ENCODE data around the gene ZNF764.

DNA sequence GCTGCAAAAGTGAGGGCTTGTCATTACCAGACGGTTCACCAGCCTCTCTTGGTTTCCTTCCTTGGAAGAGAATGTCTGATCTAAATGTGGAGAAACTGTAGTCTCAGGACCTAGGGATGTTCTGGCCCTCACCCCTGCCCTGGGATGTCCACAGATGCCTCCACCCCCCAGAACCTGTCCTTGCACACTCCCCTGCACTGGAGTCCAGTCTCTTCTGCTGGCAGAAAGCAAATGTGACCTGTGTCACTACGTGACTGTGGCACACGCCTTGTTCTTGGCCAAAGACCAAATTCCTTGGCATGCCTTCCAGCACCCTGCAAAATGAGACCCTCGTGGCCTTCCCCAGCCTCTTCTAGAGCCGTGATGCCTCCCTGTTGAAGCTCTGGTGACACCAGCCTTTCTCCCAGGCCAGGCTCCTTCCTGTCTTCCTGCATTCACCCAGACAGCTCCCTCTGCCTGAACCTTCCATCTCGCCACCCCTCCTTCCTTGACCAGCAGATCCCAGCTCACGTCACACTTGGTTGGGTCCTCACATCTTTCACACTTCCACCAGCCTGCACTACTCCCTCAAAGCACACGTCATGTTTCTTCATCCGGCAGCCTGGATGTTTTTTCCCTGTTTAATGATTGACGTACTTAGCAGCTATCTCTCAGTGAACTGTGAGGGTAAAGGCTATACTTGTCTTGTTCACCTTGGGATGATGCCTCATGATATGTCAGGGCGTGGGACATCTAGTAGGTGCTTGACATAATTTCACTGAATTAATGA is 36.1 kb downstream of the ZNF764 start:
- TF ChIP-seq, protein P1, sequence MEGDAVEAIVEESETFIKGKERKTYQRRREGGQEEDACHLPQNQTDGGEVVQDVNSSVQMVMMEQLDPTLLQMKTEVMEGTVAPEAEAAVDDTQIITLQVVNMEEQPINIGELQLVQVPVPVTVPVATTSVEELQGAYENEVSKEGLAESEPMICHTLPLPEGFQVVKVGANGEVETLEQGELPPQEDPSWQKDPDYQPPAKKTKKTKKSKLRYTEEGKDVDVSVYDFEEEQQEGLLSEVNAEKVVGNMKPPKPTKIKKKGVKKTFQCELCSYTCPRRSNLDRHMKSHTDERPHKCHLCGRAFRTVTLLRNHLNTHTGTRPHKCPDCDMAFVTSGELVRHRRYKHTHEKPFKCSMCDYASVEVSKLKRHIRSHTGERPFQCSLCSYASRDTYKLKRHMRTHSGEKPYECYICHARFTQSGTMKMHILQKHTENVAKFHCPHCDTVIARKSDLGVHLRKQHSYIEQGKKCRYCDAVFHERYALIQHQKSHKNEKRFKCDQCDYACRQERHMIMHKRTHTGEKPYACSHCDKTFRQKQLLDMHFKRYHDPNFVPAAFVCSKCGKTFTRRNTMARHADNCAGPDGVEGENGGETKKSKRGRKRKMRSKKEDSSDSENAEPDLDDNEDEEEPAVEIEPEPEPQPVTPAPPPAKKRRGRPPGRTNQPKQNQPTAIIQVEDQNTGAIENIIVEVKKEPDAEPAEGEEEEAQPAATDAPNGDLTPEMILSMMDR (IDR thresholded peaks at IDR 0.05), result no peak
- TF ChIP-seq POLR2A (IDR thresholded peaks at IDR 0.05), result no peak
